NK-92 (cell line): ENCODE measurements around the gene RBM20.

Experiments used
- DNase-seq: peaks from one replicate; lab custom pipeline; 2025; ENCODE audit not compliant: unreplicated experiment; lab: John Stamatoyannopoulos, UW

The RBM20 gene

GRCh38 chr10:110803830-110804338, 159.7 kb downstream of the RBM20 start:
- DNase-seq: no peak

DNA sequence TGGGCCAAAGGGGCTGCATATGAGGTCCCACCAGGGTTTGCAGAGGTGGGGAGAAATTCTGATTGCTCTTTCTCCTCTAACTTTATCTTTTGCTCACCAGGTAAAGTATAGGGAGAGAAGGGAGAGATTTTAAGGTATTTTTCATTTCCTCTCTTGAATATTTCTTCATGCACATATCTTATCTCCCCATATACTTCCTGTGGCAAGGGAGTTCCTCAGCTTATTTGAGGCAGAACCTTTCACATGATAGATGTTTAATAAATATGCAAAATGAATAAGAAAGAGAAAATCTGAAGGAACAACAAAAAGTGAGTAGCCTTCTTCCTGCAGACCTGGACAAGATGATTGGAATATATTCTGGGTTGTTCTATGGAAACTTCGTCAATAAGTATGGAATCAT, 160.2 kb downstream of the RBM20 start:
- no peak for DNase-seq

- no peak for DNase-seq
Observed at GRCh38 chr10:110805292-110805691, 161.2 kb downstream of the RBM20 start.

DNA sequence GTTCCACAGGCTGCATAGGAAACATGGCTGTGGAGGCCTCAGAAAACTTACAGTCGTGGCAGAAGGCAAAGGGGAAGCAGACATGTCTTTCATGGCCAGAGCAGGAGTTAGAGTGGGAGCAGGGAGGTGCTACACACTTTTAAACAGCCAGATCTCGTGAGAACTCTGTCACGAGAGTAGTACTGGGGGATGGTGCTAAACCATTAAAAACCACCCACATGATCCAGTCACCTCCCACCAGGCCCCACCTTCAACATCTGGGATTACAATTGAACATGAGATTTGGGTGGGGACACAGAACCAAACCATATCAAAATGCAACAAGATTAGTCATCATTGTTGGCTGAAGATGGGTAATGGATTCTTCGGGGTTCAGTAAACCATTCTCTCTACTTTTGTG, 162.2 kb downstream of the RBM20 start:
- DNase-seq: no peak

DNA sequence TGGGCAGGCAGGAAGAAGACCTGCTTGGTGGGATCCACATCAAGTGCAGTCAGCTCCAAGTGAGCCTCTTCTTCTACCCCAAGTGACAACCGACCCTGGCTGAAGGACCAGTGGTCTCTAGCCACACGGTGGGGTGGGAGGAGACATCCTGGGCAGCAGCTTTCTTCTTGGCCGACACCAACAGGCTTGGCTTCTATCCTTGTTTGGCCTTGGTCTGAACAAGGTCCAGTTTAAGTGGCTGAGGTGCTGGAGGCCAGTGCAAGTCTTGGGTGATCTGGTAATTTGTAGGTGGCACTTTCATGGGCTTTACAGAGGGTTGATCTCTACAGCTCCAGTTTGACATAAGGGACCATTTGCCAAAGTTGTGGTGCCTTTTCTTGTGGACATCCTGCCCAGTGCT, 164.0 kb downstream of the RBM20 start:
- no peak for DNase-seq

DNA sequence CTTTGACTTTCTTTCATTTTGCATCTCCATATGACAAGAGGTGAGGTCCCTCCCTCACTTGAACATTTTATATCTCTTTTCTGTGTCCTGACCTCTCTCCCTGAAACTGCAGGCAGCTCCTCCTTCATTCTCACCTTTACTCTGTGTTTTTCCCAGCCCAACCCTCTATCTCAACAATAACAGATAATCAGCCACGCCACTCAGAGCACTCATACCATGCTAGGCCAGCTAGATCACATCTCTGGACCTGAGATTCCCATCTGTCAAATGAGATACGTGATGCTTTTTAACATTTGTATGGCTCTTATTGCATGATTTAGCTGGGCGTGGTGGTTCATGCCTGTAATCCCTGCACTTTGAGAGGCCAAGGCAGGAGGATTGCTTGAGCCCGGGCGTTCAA, 164.5 kb downstream of the RBM20 start:
- DNase-seq: no peak

DNA sequence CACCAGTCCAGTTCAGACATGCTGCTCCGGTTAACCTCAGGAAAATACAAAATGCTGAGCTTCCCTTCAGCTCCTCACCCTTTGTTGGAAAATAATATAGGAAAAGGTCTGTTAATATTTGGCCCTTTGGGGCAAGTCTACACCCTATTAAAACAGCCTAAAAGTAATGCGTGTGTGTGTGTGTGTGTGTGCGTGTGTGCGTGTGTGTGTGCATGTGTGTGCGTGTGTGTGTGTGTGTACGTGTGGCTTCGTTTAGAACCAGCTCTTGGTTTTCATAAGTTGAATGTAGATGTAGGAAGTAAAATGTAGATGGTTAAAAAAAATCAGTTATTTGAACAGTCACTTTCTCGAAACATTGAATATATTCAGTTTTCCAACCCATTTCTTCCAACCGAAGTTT, 166.5 kb downstream of the RBM20 start:
- no peak for DNase-seq

GRCh38 chr10:110811791-110812581, 167.8 kb downstream of the RBM20 start:
- no peak for DNase-seq

GRCh38 chr10:110812583-110812982, 168.4 kb downstream of the RBM20 start:
- DNase-seq: no peak

DNA sequence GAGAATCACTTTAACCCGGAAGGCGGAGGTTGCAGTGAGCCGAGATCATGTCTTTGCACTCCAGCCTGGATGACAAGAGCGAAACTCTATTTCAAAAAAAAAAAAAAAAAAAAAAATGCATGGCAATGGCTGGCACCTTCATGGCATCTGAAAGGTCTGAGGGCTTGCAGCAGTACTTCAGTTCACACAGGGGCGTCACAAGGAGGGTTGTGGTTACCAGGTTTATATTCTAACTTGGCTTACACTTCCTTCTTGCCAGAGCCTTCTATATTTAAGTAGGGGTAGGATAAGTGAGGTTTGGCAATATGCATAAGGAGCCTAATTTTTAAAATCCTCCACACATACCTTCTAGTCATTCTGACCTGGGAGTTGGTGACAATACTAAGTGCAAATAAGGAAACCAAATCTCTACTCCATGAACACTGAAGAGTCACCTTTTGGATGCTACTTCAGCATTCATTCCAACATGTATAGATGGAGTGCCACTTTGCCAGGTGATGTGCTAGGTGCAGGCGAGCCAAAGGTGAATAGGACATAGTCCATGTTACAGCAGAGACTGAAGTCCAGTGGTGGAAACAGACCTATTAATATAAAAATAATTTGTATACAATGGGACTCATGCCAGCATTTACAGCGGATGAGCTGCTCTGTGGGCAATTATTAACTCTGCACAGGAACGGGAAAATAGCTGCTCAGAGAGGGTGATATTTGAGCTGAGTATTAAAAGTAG, 169.8 kb downstream of the RBM20 start:
- DNase-seq: no peak

GRCh38 chr10:110815354-110816004, 171.3 kb downstream of the RBM20 start:
- no peak for DNase-seq

- no peak for DNase-seq
Observed at GRCh38 chr10:110817614-110818013, 173.5 kb downstream of the RBM20 start.

DNA sequence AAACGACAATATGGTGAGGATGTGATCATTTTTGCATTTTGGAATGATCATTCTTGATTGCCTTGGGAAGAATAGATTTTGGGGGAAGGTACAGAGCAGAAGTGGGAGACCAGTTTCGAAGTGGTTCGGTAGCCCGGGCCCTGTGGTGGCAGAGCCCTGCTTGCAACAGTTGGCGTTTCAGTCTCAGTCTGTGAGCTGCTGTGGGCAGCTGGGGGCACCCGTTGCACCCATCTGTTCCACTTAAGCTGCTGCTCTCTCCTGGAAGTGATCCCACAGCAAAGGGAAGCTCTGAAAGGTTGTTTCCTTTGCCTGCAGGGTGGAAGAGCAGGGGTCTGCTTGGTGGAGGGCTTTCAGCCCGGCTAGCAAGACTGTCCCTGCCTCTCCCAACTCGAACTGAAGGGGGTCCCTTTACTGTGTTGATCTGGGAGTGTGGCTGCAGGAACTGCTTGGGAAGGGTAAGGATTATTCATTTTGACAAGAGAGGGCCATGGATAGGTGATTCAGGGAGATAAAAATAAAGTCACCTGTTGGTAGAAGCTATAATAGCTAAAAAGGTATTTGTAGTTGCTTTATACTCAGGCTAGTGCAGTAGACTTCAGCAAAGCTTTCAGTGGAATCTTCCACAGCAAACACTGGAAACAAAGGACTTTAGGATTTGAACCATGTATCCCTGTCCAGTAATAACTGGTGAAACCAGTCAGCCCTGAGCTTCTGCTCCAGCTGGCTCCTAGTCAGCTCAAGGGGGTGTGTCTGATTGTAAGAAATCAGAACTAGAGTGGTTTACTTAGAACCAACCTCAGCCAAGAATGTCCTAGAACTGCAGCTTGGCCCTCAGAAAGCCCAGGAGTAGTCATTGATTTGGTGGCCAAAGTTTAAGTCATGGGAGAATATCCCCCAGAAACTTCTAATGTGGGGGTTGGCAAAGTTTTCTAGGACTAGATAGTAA, 174.4 kb downstream of the RBM20 start:
- no peak for DNase-seq

DNA sequence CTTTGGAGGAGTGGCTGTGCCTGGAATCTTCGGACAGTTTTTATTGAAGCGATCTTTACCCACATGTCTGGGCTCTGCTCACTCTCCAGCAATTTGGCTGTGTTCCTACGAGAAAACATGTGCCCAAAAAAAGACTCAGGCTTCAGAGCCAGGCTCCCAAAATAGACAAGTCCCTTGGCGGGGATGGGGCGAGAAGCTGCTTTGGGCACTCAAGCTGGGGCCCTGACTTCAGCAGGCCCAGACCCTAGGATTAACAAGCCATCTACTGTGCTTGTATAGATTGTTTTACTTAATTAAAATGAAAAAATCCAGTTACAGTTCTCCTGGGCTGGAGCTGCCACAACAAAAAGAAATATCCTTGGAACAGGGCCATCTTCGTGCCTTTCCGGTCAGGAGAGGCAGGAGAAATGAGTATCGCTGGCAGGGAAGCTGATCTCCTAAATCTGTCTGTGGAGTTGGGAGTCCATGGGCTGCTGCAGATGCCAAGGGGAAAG, 176.2 kb downstream of the RBM20 start:
- no peak for DNase-seq

DNA sequence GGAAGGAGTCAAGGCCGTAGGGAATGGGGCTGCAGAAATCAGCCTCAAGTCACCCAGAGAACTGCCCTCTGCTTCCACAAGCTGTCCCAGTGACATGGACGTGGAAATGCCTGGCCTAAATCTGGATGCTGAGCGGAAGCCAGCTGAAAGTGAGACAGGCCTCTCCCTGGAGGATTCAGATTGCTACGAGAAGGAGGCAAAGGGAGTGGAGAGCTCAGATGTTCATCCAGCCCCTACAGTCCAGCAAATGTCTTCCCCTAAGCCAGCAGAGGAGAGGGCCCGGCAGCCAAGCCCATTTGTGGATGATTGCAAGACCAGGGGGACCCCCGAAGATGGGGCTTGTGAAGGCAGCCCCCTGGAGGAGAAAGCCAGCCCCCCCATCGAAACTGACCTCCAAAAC, 177.4 kb downstream of the RBM20 start:
- DNase-seq: no peak

DNA sequence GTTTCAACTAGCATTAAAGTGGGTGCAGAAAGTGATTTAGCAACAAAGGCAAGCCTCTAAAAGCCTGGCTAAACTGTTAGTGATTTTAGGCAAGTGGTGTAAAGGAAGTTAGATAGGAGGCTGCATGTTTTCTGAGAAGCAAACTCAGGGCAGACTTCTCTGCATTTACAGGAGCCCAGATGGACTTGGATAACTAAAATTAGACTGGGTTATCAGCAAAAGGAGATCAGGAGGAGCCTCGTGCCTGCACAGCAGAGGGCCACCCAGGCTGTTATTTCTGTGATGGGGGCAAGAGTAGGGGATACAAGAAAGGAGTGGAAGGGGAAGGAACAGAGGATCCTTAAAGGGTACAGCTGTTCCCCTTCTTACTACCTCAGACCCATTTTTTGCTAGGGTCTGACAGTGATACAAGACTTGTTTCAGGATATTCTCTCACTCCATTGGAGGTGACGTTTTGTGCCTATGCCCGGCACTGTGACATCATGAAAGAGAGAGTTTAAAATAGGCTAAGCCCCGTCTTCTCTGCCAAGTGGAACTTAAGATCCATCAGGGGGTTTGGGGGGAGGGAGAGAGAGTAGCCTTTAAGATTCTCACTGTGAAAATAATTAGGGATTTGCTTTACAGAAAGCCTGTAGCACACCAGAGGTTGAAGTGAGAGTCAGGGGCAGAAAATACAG, 178.0 kb downstream of the RBM20 start:
- no peak for DNase-seq

DNA sequence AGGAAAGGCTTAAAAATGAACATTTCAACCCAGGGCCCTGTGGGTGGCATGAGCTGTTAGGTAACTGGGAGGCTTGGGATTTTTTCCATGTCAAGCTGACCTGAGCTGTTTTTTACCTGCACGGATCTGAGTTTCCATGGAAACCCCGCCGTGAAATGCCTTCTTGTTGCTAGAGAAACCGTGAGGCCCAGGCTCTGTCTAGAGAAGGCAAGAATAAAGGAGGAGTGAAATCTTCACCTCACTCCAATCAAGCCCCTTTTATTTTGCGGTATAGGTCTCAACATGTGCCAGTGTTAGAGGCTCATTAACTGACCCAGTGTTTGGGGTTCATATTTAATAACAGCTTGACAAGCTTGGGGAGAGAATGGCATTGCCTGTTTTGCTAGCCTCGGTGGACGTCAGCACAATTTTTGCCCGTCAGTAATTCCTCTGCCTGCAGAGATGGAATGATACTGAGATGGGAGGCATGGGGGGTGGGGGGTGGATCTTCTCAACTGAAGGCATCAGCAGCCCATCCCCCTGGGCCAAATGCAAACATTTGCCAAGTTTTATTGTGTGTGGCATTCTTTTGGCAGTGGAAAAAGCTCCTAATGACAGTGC, 178.7 kb downstream of the RBM20 start:
- DNase-seq: no peak

GRCh38 chr10:110824152-110824441, 180.0 kb downstream of the RBM20 start:
- no peak for DNase-seq

DNA sequence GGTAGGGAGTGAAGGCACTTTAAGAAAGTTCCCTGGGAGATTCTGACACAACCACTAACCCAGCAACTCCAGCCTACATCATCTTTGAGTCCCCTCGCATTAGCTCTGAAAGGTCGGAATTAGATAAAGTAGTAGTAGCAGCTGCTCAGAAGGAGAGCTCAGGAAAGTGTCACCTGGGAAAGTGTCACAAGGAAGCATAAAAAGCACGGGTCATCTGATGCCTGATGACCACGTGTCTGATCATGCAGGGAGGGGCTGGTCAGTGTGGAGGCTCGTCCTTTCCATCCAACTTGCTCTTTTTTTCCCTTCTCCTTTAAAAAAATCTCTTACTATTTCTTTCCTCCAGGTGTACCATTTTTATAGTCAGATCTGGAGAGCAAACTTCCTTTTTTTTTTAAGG, 180.5 kb downstream of the RBM20 start:
- DNase-seq: no peak

GRCh38 chr10:110825508-110825907, 181.4 kb downstream of the RBM20 start:
- no peak for DNase-seq
